Spleen (tissue), 11 donors: ENCODE measurements around the gene PRG3. TPM values are rescaled to one million over a fixed set of nuclear protein-coding genes. Genes with fewer than 3 reads are reported as not detected.

Source experiments
- DNase-seq: peaks from one replicate; pipeline ENCODE4 v3.0.0-alpha.2; 2020
- H3K27ac ChIP-seq, 8 donors: fragments of 200-600 bp; sonication (generic) in 7 of 8; 1 replicate in 4 of 8; 2 replicates in 4 of 8; pipeline versions ENCODE4 v1.5.0 to v1.8.0; 2016 to 2021; ENCODE audit warnings: inconsistent platforms in 4 of 8, mild to moderate bottlenecking in 4 of 8, moderate library complexity in 1 of 8
- H3K27me3 ChIP-seq, 7 donors: fragments of 200-600 bp; sonication (generic) in 6 of 7; replicated peaks in 1 of 7; 1 replicate in 4 of 7; 2 replicates in 3 of 7; pipeline versions ENCODE4 v1.5.0 to v1.8.0; 2016 to 2021; ENCODE audit warnings: inconsistent platforms in 3 of 7, mild to moderate bottlenecking in 1 of 7
- H3K36me3 ChIP-seq, 6 donors: fragments of 200-600 bp; sonication (generic) in 5 of 6; 1 replicate in 4 of 6; 2 replicates in 2 of 6; pipeline versions ENCODE4 v1.5.0 to v1.8.0; 2016 to 2021; ENCODE audit warnings: inconsistent platforms in 2 of 6
- H3K4me1 ChIP-seq, 6 donors: fragments of 200-600 bp; sonication (generic) in 5 of 6; 1 replicate in 3 of 6; 2 replicates in 3 of 6; pipeline versions ENCODE4 v1.5.0 to v1.8.0; 2016 to 2021; ENCODE audit warnings: inconsistent platforms in 3 of 6
- H3K4me3 ChIP-seq, 8 donors: fragments of 200-600 bp; sonication (generic) in 7 of 8; 1 replicate in 4 of 8; 2 replicates in 4 of 8; pipeline versions ENCODE4 v1.5.0 to v1.8.0; 2016 to 2021; ENCODE audit warnings: inconsistent platforms in 4 of 8, mild to moderate bottlenecking in 4 of 8, moderate library complexity in 2 of 8
- H3K9me3 ChIP-seq, 8 donors: fragments of 200-600 bp; sonication (generic) in 7 of 8; 1 replicate in 4 of 8; 2 replicates in 4 of 8; pipeline versions ENCODE4 v1.5.0 to v1.8.0; 2016 to 2021; ENCODE audit warnings: inconsistent platforms in 4 of 8
- POLR2A ChIP-seq, 3 donors: fragments of 450-650 bp; IDR thresholded peaks; one replicate each; pipeline ENCODE4 v1.5.1; 2017; ENCODE audit warnings: antibody characterized with exemption in 3 of 3, mild to moderate bottlenecking in 1 of 3
- POLR2AphosphoS5 ChIP-seq, 3 donors: sonication (generic); formaldehyde crosslinking; IDR thresholded peaks; one replicate each; pipeline ENCODE4 v1.5.1; 2017; ENCODE audit warnings: antibody characterized with exemption in 3 of 3
- WGBS, 5 donors: extraction: QIAGEN DNeasy Blood & Tissue Kit in 3 of 5; methylation state at CpG; one replicate each; pipeline versions ENCODE4 v1.1.5 to v1.1.7; 2013 to 2018; 5-methylcytosine and 5-hydroxymethylcytosine counted together
- intact Hi-C: fragments of 100-400 bp; cut with DNase I; formaldehyde crosslinking; loops from one replicate; pipeline ENCODE4 v1.15.0; 2023; ENCODE audit warnings: low total_unique reads
- polyA plus RNA-seq, 3 donors: library from polyadenylated mRNA; stranded (reverse); fragments of 200-250 nt; gene quantifications; one replicate each; pipeline ENCODE4 v1.2.1, GENCODE V29; 2013
- total RNA-seq, 7 donors: library from RNA; depleted of rRNA in 3 of 7; stranded (reverse); fragments of >200 nt in 3 of 7; fragmentation: NEBNext Ultra II Directional in 4 of 7; extraction: Animal tissue kit (Norgen Biotek cat#: 25700) in 4 of 7; gene quantifications; one replicate each; pipeline versions ENCODE4 v1.1.0 to v1.2.1, GENCODE V29; 2016 to 2021
- TF ChIP-seq, protein P1 (sequence below), 11 experiments: fragments of 200-600 bp in 7 of 11; fragments of 450-650 bp in 4 of 11; sonication (generic) in 4 of 11; IDR thresholded peaks in 8 of 11; conservative IDR thresholded peaks in 3 of 11; 1 replicate in 7 of 11; 2 replicates in 4 of 11; pipeline versions ENCODE4 v1.4.0 to v1.8.0; 2016 to 2021; ENCODE audit warnings: antibody characterized with exemption in 11 of 11, inconsistent platforms in 4 of 11, mild to moderate bottlenecking in 1 of 11
- donor health status: healthy with polysubstance abuse.
- donor health status: DM: no; HTN: no; CAD: no; lungs with moderate emphysema.
- donor health status: DM: no; HTN: no; CAD: no.
- donor health status: Bipolar disorder and iron deficiency.
- donor health status: healthy.
- donor health status: DM: no; HTN: no; CAD: no.
- donor health status: DM: yes; HTN: yes; CAD: no.

The PRG3 gene
- total and polyA plus RNA-seq, 10 donors, result 0.36 to 5.1 (median 1.1) TPM; not detected in 1

GRCh38 chr11:57359896-57360690 lies 20.9 kb downstream of the PRG3 start:
- DNase-seq, result no peak
- TF ChIP-seq POLR2A (IDR thresholded peaks at IDR 0.05) (no peak), POLR2AphosphoS5 (IDR thresholded peaks at IDR 0.05) (no peak)
- TF ChIP-seq, protein P1, sequence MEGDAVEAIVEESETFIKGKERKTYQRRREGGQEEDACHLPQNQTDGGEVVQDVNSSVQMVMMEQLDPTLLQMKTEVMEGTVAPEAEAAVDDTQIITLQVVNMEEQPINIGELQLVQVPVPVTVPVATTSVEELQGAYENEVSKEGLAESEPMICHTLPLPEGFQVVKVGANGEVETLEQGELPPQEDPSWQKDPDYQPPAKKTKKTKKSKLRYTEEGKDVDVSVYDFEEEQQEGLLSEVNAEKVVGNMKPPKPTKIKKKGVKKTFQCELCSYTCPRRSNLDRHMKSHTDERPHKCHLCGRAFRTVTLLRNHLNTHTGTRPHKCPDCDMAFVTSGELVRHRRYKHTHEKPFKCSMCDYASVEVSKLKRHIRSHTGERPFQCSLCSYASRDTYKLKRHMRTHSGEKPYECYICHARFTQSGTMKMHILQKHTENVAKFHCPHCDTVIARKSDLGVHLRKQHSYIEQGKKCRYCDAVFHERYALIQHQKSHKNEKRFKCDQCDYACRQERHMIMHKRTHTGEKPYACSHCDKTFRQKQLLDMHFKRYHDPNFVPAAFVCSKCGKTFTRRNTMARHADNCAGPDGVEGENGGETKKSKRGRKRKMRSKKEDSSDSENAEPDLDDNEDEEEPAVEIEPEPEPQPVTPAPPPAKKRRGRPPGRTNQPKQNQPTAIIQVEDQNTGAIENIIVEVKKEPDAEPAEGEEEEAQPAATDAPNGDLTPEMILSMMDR (IDR thresholded peaks at IDR 0.05 in 8 of 11, conservative IDR thresholded peaks at IDR 0.05 in 3 of 11), result no peak
- no peak overlapping the region for H3K27ac ChIP-seq
- no peaks in the 10 kb centered on the region for H3K36me3 ChIP-seq
- intact Hi-C loops, result no loop called here
- H3K27me3 ChIP-seq, result no peaks in the 10 kb centered on the region
- no peaks in the 10 kb centered on the region for H3K9me3 ChIP-seq
- 90 to 95% (median 91%) methylated on average over 9 of the region's 9 CpGs for WGBS, 5 donors
- peaks cover 0 to 7% (median 0%) of the 10 kb centered on the region in 6 donors for H3K4me1 ChIP-seq
- no peak overlapping the region for H3K4me3 ChIP-seq

- DNase-seq, result no peak
- intact Hi-C loops, result no loop called here
- Histone ChIP-seq H3K9me3 (no peaks in the 10 kb centered on the region), H3K27me3 (peaks cover 0 to 6% (median 0%) of the 10 kb centered on the region in 7 donors), H3K36me3 (no peaks in the 10 kb centered on the region), H3K4me3 (no peak overlapping the region), H3K27ac (no peak overlapping the region), H3K4me1 (peaks cover 0 to 12% (median 0%) of the 10 kb centered on the region in 6 donors)
- 85 to 92% (median 90%) methylated on average over 3 to 5 of the region's 5 CpGs for WGBS, 5 donors
- TF ChIP-seq, protein P1 (IDR thresholded peaks at IDR 0.05 in 8 of 11, conservative IDR thresholded peaks at IDR 0.05 in 3 of 11), result no peak
- TF ChIP-seq POLR2A (IDR thresholded peaks at IDR 0.05) (no peak), POLR2AphosphoS5 (IDR thresholded peaks at IDR 0.05) (no peak)
Measured at GRCh38 chr11:57359396-57359795, 21.6 kb downstream of the PRG3 start.

- Histone ChIP-seq H3K4me3 (no peak overlapping the region), H3K36me3 (no peaks in the 10 kb centered on the region), H3K27ac (no peak overlapping the region), H3K9me3 (no peaks in the 10 kb centered on the region), H3K4me1 (peaks cover 0 to 12% (median 0%) of the 10 kb centered on the region in 6 donors), H3K27me3 (peaks cover 0 to 6% (median 0%) of the 10 kb centered on the region in 7 donors)
- DNase-seq, result peak; percentile 51
- 69 to 85% (median 82%) methylated on average over 9 of the region's 9 CpGs for WGBS, 5 donors
- intact Hi-C loops, result no loop called here
- TF ChIP-seq POLR2A (IDR thresholded peaks at IDR 0.05) (no peak), POLR2AphosphoS5 (IDR thresholded peaks at IDR 0.05) (no peak)
- TF ChIP-seq, protein P1 (IDR thresholded peaks at IDR 0.05 in 8 of 11, conservative IDR thresholded peaks at IDR 0.05 in 3 of 11), result no peak
Measured at GRCh38 chr11:57358991-57359390, 22.0 kb downstream of the PRG3 start.

GRCh38 chr11:57358543-57358961 lies 22.4 kb downstream of the PRG3 start:
- DNase-seq, result no peak
- Histone ChIP-seq H3K27ac (no peak overlapping the region), H3K36me3 (no peaks in the 10 kb centered on the region), H3K4me3 (no peak overlapping the region), H3K4me1 (peaks cover 0 to 12% (median 0%) of the 10 kb centered on the region in 6 donors), H3K27me3 (peaks cover 0 to 6% (median 0%) of the 10 kb centered on the region in 7 donors), H3K9me3 (no peaks in the 10 kb centered on the region)
- no peak for TF ChIP-seq POLR2A (IDR thresholded peaks at IDR 0.05)
- no peak for TF ChIP-seq POLR2AphosphoS5 (IDR thresholded peaks at IDR 0.05)
- TF ChIP-seq, protein P1 (IDR thresholded peaks at IDR 0.05 in 8 of 11, conservative IDR thresholded peaks at IDR 0.05 in 3 of 11), result no peak
- 69 to 81% (median 75%) methylated on average over 9 of the region's 9 CpGs for WGBS, 5 donors
- intact Hi-C loops, result no loop called here
